ENCODE measurements around the gene PPM1D. TPM values are rescaled to one million over a fixed set of nuclear protein-coding genes. Genes with fewer than 3 reads are reported as not detected.
"Not testable (repeated sequence)": the region's sequence is repeated elsewhere in the genome, so short reads cannot be mapped to it uniquely, and the experiment has no call there.

The PPM1D gene
- polyA plus RNA-seq, 6 donors from 2014 or later, result 10.1 to 21.4 (median 12.6) TPM

DNA sequence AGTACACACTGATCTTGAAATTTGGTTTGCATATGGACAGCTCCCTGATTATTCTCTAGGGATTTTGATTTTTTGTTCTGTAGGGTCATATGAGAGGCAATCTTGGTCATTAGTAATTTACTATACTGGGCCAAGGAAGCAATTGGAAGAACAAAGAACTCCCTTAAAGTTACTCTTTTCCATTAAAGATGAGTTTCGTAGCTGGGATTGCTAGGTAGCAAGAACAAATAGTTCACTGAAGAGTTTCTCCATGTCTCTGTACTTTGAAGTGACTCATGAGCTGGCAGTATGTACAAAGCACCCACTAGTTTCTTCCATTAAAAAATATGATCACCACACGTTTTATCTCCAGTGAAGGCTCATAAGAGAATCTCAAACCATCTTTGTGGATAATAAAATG is 71.5 kb downstream of the PPM1D start:
- DNase-seq (no peak), ATAC-seq (ENCODE audit: low read depth in 2 of 2) (no peak)
- no peaks in the 10 kb centered on the region for H3K27me3 Mint-ChIP-seq
- peaks cover under 1 to 4% (median 1%) of the 10 kb centered on the region in 3 donors for H3K4me1 Mint-ChIP-seq
- no peak overlapping the region for H3K4me3 Mint-ChIP-seq
- no peak overlapping the region for H3K27ac Mint-ChIP-seq
- H3K9me3 Mint-ChIP-seq, result peaks cover 0 to 6% (median 0%) of the 10 kb centered on the region in 7 donors
- no peaks in the 10 kb centered on the region for H3K36me3 Mint-ChIP-seq

GRCh38 chr17:60674637-60675036 is 74.6 kb downstream of the PPM1D start:
- H3K27ac Mint-ChIP-seq; DNase-seq; H3K27me3 Mint-ChIP-seq; H3K36me3 Mint-ChIP-seq; H3K9me3 Mint-ChIP-seq; ATAC-seq (ENCODE audit: low read depth in 2 of 2): not testable (repeated sequence)
- Mint-ChIP-seq H3K4me3 (peak overlapping the region in 4 of 8 donors; percentile 45 to 83 (median 56)), H3K4me1 (peaks cover 17 to 27% (median 23%) of the 10 kb centered on the region in 3 donors)

- no peaks in the 10 kb centered on the region for H3K36me3 Mint-ChIP-seq
- H3K4me1 Mint-ChIP-seq, result peaks cover 18 to 27% (median 23%) of the 10 kb centered on the region in 3 donors
- DNase-seq (no peak), ATAC-seq (ENCODE audit: low read depth in 2 of 2) (no peak)
- H3K27me3 Mint-ChIP-seq, result no peaks in the 10 kb centered on the region
- peak overlapping the region in 1 of 6 donors; percentile 34 for H3K27ac Mint-ChIP-seq
- peaks cover 0 to 6% (median 0%) of the 10 kb centered on the region in 7 donors for H3K9me3 Mint-ChIP-seq
- peak overlapping the region in 6 of 8 donors; percentile 16 to 96 (median 53) for H3K4me3 Mint-ChIP-seq
Measured at GRCh38 chr17:60675997-60676396, 76.0 kb downstream of the PPM1D start.

- no peaks in the 10 kb centered on the region for H3K27me3 Mint-ChIP-seq
- ATAC-seq (ENCODE audit: low read depth in 2 of 2) (no peak), DNase-seq (no peak)
- H3K36me3 Mint-ChIP-seq, result peaks cover 0 to 2% of the 10 kb centered on the region in 2 donors
- H3K9me3 Mint-ChIP-seq, result peaks cover 0 to 6% (median 0%) of the 10 kb centered on the region in 7 donors
- H3K27ac Mint-ChIP-seq, result peak overlapping the region; percentile 92 to 99 (median 98)
- H3K4me3 Mint-ChIP-seq, result peak overlapping the region; percentile 94 to 100 (median 98)
- H3K4me1 Mint-ChIP-seq, result peaks cover 18 to 27% (median 23%) of the 10 kb centered on the region in 3 donors
Measured at GRCh38 chr17:60676758-60677307, 76.8 kb downstream of the PPM1D start.

GRCh38 chr17:60677308-60678117 is 77.5 kb downstream of the PPM1D start, which contains the start of gene BCAS3:
Gene BCAS3 (plus strand): TSS chr17:60677851.
- peak within 1 kb of the TSS; percentile 92 to 99 (median 98) for H3K27ac Mint-ChIP-seq
- peaks cover 0 to 6% (median 0%) of the 10 kb centered on the region in 7 donors for H3K9me3 Mint-ChIP-seq
- peak within 1 kb of the TSS; percentile 94 to 100 (median 98) for H3K4me3 Mint-ChIP-seq
- H3K36me3 Mint-ChIP-seq, result peaks cover 4 to 7% of the 10 kb centered on the region in 2 donors
- ATAC-seq (ENCODE audit: low read depth in 2 of 2) (peak; percentile 92), DNase-seq (peak; percentile 97)
- H3K4me1 Mint-ChIP-seq, result peaks cover 18 to 27% (median 23%) of the 10 kb centered on the region in 3 donors
- no peaks in the 10 kb centered on the region for H3K27me3 Mint-ChIP-seq

DNA sequence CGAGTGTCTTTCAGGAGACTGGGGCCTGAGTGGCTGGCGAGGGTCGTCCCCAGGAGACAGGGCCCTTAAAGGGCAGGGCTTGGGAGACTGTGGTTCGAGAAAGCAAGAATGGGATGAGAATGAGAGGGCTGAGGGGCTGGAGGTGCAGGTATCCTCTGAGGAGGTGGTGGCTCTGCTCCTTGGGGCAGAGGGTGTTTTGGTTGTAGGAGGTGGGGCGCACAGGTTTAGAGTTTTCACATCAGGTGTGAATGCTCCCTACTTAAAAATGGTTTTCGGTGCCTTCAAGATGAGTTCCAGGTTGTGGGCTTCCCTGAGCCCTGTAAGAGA is 78.1 kb downstream of the PPM1D start:
- H3K4me3 Mint-ChIP-seq, result peak overlapping the region; percentile 94 to 100 (median 98)

DNA sequence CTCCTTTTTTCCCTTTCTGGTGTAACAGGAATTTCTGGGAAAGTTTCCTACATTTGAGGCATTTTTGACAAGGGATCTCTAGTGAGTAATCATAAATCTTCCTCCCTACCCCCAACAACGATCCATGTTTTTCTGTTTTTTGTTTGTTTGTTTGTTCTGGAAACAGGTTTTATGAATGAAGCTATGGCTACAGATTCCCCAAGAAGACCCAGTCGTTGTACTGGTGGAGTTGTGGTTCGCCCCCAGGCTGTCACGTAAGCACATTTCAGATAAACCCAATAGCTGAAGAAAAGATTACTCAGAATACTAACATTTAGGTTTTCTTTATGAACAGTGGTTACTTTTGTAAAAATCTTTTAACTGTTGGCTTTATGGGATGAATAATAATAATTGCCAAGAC is 79.3 kb downstream of the PPM1D start:
- Mint-ChIP-seq H3K9me3 (peaks cover 0 to 6% (median 0%) of the 10 kb centered on the region in 7 donors), H3K4me3 (peak overlapping the region in 6 of 8 donors; percentile 27 to 96 (median 76)), H3K4me1 (peaks cover 18 to 27% (median 23%) of the 10 kb centered on the region in 3 donors), H3K27ac (peak overlapping the region in 1 of 6 donors; percentile 44), H3K27me3 (no peaks in the 10 kb centered on the region), H3K36me3 (peaks cover 7 to 9% of the 10 kb centered on the region in 2 donors)
- no peak for ATAC-seq (ENCODE audit: low read depth in 2 of 2)
- no peak for DNase-seq

More for the DNA sequence above, 78.1 kb downstream of the PPM1D start:
- no peak for DNase-seq
- H3K9me3 Mint-ChIP-seq, result peaks cover 0 to 6% (median 0%) of the 10 kb centered on the region in 7 donors
- peak overlapping the region; percentile 92 to 99 (median 98) for H3K27ac Mint-ChIP-seq
- no peaks in the 10 kb centered on the region for H3K27me3 Mint-ChIP-seq
- no peak for ATAC-seq (ENCODE audit: low read depth in 2 of 2)
- peaks cover 4 to 7% of the 10 kb centered on the region in 2 donors for H3K36me3 Mint-ChIP-seq
- H3K4me1 Mint-ChIP-seq, result peaks cover 18 to 27% (median 23%) of the 10 kb centered on the region in 3 donors

DNA sequence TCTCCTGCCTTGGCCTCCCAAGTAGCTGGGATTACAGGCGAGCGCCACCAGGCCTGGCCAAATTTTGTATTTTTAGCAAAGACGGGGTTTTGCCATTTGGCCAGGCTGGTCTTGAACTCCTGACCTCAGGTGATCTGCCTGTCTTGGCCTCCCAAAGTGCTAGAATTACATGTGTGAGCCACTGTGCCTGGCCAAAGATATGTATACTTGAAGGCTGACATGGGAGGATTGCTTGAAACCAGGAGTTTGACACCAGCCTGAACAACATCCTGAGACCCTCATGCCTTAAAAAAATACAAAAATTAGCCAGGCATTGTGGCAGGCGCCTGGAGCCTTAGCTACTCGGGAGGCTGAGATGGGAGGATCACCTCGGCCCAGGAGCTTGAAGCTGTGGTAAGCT is 80.8 kb downstream of the PPM1D start:
- H3K36me3 Mint-ChIP-seq, result peaks cover 21% of the 10 kb centered on the region in 2 donors
- H3K4me3 Mint-ChIP-seq, result peak overlapping the region in 2 of 8 donors; percentile 29 to 46
- ATAC-seq (ENCODE audit: low read depth in 2 of 2), result no peak
- DNase-seq, result no peak
- H3K4me1 Mint-ChIP-seq, result peaks cover 18 to 27% (median 23%) of the 10 kb centered on the region in 3 donors
- no peaks in the 10 kb centered on the region for H3K27me3 Mint-ChIP-seq
- H3K9me3 Mint-ChIP-seq, result no peaks in the 10 kb centered on the region
- H3K27ac Mint-ChIP-seq, result peak overlapping the region in 1 of 6 donors; percentile 59

GRCh38 chr17:60685437-60685836 is 85.4 kb downstream of the PPM1D start:
- H3K27ac Mint-ChIP-seq, result no peak overlapping the region
- H3K4me3 Mint-ChIP-seq, result no peak overlapping the region
- no peaks in the 10 kb centered on the region for H3K9me3 Mint-ChIP-seq
- H3K4me1 Mint-ChIP-seq, result no peaks in the 10 kb centered on the region
- peaks cover 26 to 28% of the 10 kb centered on the region in 2 donors for H3K36me3 Mint-ChIP-seq
- ATAC-seq (ENCODE audit: low read depth in 2 of 2) (no peak), DNase-seq (no peak)
- H3K27me3 Mint-ChIP-seq, result no peaks in the 10 kb centered on the region

DNA sequence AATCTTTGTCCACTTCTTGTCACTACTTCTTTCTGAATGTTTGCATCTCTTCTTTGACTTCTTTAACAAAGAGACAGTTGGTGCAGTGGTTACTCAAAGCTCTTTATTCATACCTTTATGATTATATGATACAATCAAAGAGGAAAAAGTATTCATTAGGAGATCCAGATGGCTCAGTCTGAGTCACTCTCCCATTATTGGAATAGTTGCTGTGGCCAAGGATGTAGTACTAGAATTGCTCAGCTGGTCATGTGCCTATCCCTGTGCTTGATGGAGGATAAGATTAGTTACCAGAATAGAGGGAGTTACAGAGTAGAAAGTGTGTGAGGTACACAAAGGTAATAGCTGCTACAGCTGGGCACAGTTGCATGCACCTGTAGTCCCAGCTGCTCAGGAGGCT is 96.0 kb downstream of the PPM1D start:
- ATAC-seq (ENCODE audit: low read depth in 2 of 2) (no peak), DNase-seq (no peak)
- no peaks in the 10 kb centered on the region for H3K9me3 Mint-ChIP-seq
- no peak overlapping the region for H3K27ac Mint-ChIP-seq
- H3K36me3 Mint-ChIP-seq, result peaks cover 16 to 21% of the 10 kb centered on the region in 2 donors
- no peaks in the 10 kb centered on the region for H3K27me3 Mint-ChIP-seq
- H3K4me3 Mint-ChIP-seq, result no peak overlapping the region
- H3K4me1 Mint-ChIP-seq, result no peaks in the 10 kb centered on the region

- H3K9me3 Mint-ChIP-seq, result no peaks in the 10 kb centered on the region
- H3K27me3 Mint-ChIP-seq, result no peaks in the 10 kb centered on the region
Measured at GRCh38 chr17:60699090-60699489, 99.1 kb downstream of the PPM1D start.

GRCh38 chr17:60704170-60704569 is 104.2 kb downstream of the PPM1D start:
- DNase-seq, result no peak
- Mint-ChIP-seq H3K4me1 (no peaks in the 10 kb centered on the region), H3K36me3 (peaks cover 6 to 9% of the 10 kb centered on the region in 2 donors), H3K27me3 (no peaks in the 10 kb centered on the region), H3K4me3 (no peak overlapping the region), H3K27ac (no peak overlapping the region), H3K9me3 (no peaks in the 10 kb centered on the region)
- ATAC-seq (ENCODE audit: low read depth in 2 of 2), result no peak

More at GRCh38 chr17:60699090-60699489, 99.1 kb downstream of the PPM1D start:
- no peaks in the 10 kb centered on the region for H3K4me1 Mint-ChIP-seq
- H3K36me3 Mint-ChIP-seq, result peaks cover 9 to 14% of the 10 kb centered on the region in 2 donors
- H3K27ac Mint-ChIP-seq, result no peak overlapping the region
- ATAC-seq (ENCODE audit: low read depth in 2 of 2) (no peak), DNase-seq (no peak)
- H3K4me3 Mint-ChIP-seq, result no peak overlapping the region

DNA sequence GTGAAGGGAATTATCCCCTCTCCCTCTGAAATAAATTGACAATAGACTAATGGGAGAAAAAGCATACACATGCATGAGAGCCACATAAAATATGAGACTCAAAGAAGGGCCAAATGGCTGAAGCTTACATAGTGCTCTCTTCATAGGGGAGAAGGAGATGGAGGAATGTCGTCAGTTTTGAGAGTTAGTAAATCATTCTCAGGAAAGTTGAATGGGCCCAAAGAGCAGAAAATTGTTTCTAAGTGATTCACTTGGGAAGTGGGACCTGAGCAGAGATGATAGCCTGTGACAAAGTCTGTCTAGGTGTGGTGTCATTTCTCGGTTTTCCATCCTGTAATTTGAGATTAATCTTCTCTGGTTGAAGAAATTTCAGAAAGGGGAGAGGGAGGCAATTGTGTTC is 112.7 kb downstream of the PPM1D start:
- Mint-ChIP-seq H3K27ac (no peak overlapping the region), H3K9me3 (no peaks in the 10 kb centered on the region), H3K4me3 (no peak overlapping the region), H3K36me3 (peaks cover 0 to 13% of the 10 kb centered on the region in 2 donors), H3K27me3 (no peaks in the 10 kb centered on the region), H3K4me1 (no peaks in the 10 kb centered on the region)
- DNase-seq (no peak), ATAC-seq (ENCODE audit: low read depth in 2 of 2) (no peak)

- ATAC-seq (ENCODE audit: low read depth in 2 of 2), result no peak
- Mint-ChIP-seq H3K9me3 (no peaks in the 10 kb centered on the region), H3K27me3 (no peaks in the 10 kb centered on the region), H3K27ac (peak overlapping the region in 1 of 6 donors; percentile 56), H3K36me3 (peaks cover 0 to 13% of the 10 kb centered on the region in 2 donors), H3K4me3 (no peak overlapping the region), H3K4me1 (no peaks in the 10 kb centered on the region)
- DNase-seq, result no peak
Measured at GRCh38 chr17:60713608-60714007, 113.6 kb downstream of the PPM1D start.

All from naive B cell (primary cell).